Small intestine (tissue), 16 donors: ENCODE results near the gene ZNF628. TPM values are rescaled to one million over a fixed set of nuclear protein-coding genes. Genes with fewer than 3 reads are reported as not detected.

Experiments used
- DNase-seq, 2 donors: peaks; one replicate each; pipeline versions ENCODE4 v3.0.0 to v3.0.0-alpha.2; 2013
- FAIRE-seq: peaks from 2 replicates; lab custom pipeline; 2012; peaks lifted over from hg19 to GRCh38; lab: Jason Lieb, UNC
- H3K27ac ChIP-seq, 3 donors: one replicate each; pipeline ENCODE4 v1.5.1; 2013; ENCODE audit warnings: low read length in 2 of 3, mild to moderate bottlenecking in 2 of 3, control low read depth in 1 of 3, inconsistent platforms in 1 of 3, low read depth in 1 of 3, moderate library complexity in 1 of 3
- H3K27me3 ChIP-seq, 3 donors: one replicate each; pipeline ENCODE4 v1.6.1; 2013; ENCODE audit warnings: low read length in 3 of 3, inconsistent platforms in 1 of 3; ENCODE audit not compliant: control insufficient read depth in 3 of 3, insufficient read depth in 3 of 3
- H3K36me3 ChIP-seq, 3 donors: one replicate each; pipeline ENCODE4 v1.6.1; 2013; ENCODE audit warnings: low read length in 3 of 3, inconsistent platforms in 1 of 3, low read depth in 1 of 3, mild to moderate bottlenecking in 1 of 3, moderate library complexity in 1 of 3; ENCODE audit not compliant: control insufficient read depth in 3 of 3, insufficient read depth in 2 of 3
- H3K4me1 ChIP-seq, 3 donors: one replicate each; pipeline ENCODE4 v1.6.1; 2013; ENCODE audit warnings: low read length in 2 of 3, inconsistent platforms in 1 of 3, low read depth in 1 of 3, mild to moderate bottlenecking in 1 of 3, moderate library complexity in 1 of 3; ENCODE audit not compliant: control insufficient read depth in 3 of 3, insufficient read depth in 2 of 3
- H3K4me3 ChIP-seq, 3 donors: one replicate each; pipeline ENCODE4 v1.5.1; 2013; ENCODE audit warnings: low read length in 3 of 3, control low read depth in 1 of 3, inconsistent platforms in 1 of 3, low read depth in 1 of 3, mild to moderate bottlenecking in 1 of 3, moderate library complexity in 1 of 3
- H3K9me3 ChIP-seq, 2 donors: one replicate each; pipeline ENCODE4 v1.6.1; 2013; ENCODE audit warnings: low read depth in 1 of 2, low read length in 1 of 2; ENCODE audit not compliant: control insufficient read depth in 2 of 2, insufficient read depth in 1 of 2
- WGBS, 3 donors: extraction: QIAGEN DNeasy Blood & Tissue Kit; methylation state at CpG; one replicate each; pipeline ENCODE4 v1.1.7; 2013; 5-methylcytosine and 5-hydroxymethylcytosine counted together
- long read RNA-seq, 10 donors: transcript quantifications; one replicate each; lab custom pipeline, GENCODE V29; 2026
- polyA plus RNA-seq, 4 donors: library from polyadenylated mRNA; stranded (reverse) in 3 of 4; unstranded in 1 of 4; fragments of 200-250 nt in 3 of 4; fragments of 120-200 nt in 1 of 4; gene quantifications; one replicate each; pipeline versions ENCODE4 v1.2.1 to v1.2.3, GENCODE V29; 2013
- donor health status: healthy with polysubstance abuse.
- donor health status: control.
- donor health status: control.
- donor health status: Bipolar disorder and iron deficiency.
- donor health status: healthy.

The ZNF628 gene
- 1 to 10 TPM; 1.1 to 7.0 (median 5.0) TPM for polyA plus RNA-seq
- long read RNA-seq, donor 1, transcript ZNF628-201 (1 exons, 3,177 nt) = major isoform, 11 of 16 reads
- long read RNA-seq, donor 1, transcript ZNF628-202 (2 exons, 472 nt) = minor isoform, 5 of 16 reads
- long read RNA-seq, donor 1, partial matches to known transcripts = 0 of 16 reads
- long read RNA-seq, donor 1, other reads (novel, unspliced or antisense) = 0 of 16 reads
- long read RNA-seq, donor 2, partial matches to known transcripts = 0 of 5 reads
- long read RNA-seq, donor 2, other reads (novel, unspliced or antisense) = 0 of 5 reads
- long read RNA-seq, donor 3, transcript ZNF628-201 (1 exons, 3,177 nt) = major isoform, 12 of 14 reads
- long read RNA-seq, donor 3, partial matches to known transcripts = 0 of 14 reads
- long read RNA-seq, donor 3, other reads (novel, unspliced or antisense) = 0 of 14 reads
- long read RNA-seq, donor 4 = 0 reads
- long read RNA-seq, donor 5, partial matches to known transcripts = 0 of 3 reads
- long read RNA-seq, donor 5, other reads (novel, unspliced or antisense) = 0 of 3 reads
- long read RNA-seq, donor 6, partial matches to known transcripts = 0 of 4 reads
- long read RNA-seq, donor 6, other reads (novel, unspliced or antisense) = 0 of 4 reads
- long read RNA-seq, donor 7, partial matches to known transcripts = 0 of 4 reads
- long read RNA-seq, donor 7, other reads (novel, unspliced or antisense) = 0 of 4 reads
- long read RNA-seq, donor 8, partial matches to known transcripts = 0 of 1 reads
- long read RNA-seq, donor 8, other reads (novel, unspliced or antisense) = 0 of 1 reads
- long read RNA-seq, donor 9, partial matches to known transcripts = 0 of 3 reads
- long read RNA-seq, donor 9, other reads (novel, unspliced or antisense) = 0 of 3 reads
- long read RNA-seq, donor 10, partial matches to known transcripts = 0 of 4 reads
- long read RNA-seq, donor 10, other reads (novel, unspliced or antisense) = 0 of 4 reads

GRCh38 chr19:55476100-55476775 lies at the start of gene ZNF628:
TSS of gene ZNF628 (plus strand) at chr19:55476617. CDS start at chr19:55479911, 3,294 bp downstream.
- FAIRE-seq = no peak
- DNase-seq = peak; percentile 98 to 100
- Histone ChIP-seq H3K4me3 (peak within 1 kb of the TSS; percentile 44 to 72 (median 51)), H3K9me3 (no peaks in the 10 kb centered on the region), H3K27ac (peak within 1 kb of the TSS; percentile 72 to 91 (median 79)), H3K36me3 (peaks cover 0 to 9% (median 2%) of the 10 kb centered on the region in 3 donors), H3K4me1 (peaks cover 0 to 11% (median 4%) of the 10 kb centered on the region in 3 donors), H3K27me3 (no peaks in the 10 kb centered on the region)
- 1% methylated on average over 49 to 61 of the region's 61 CpGs for WGBS, 3 donors

- DNase-seq (no peak), FAIRE-seq (no peak)
- H3K9me3 ChIP-seq = no peaks in the 10 kb centered on the region
- WGBS, 3 donors = 86 to 95% (median 93%) methylated on average over 1 of the region's 1 CpG
- H3K36me3 ChIP-seq = no peaks in the 10 kb centered on the region
- H3K4me3 ChIP-seq = no peak overlapping the region
- H3K27ac ChIP-seq = no peak overlapping the region
- H3K4me1 ChIP-seq = no peaks in the 10 kb centered on the region
- peaks cover 4 to 26% (median 25%) of the 10 kb centered on the region in 3 donors for H3K27me3 ChIP-seq
Observed at GRCh38 chr19:55431183-55431582, 45.2 kb upstream of the ZNF628 start.

GRCh38 chr19:55432241-55432959 lies 44.0 kb upstream of the ZNF628 start:
- no peaks in the 10 kb centered on the region for H3K9me3 ChIP-seq
- 83 to 87% (median 85%) methylated on average over 14 of the region's 14 CpGs for WGBS, 3 donors
- no peaks in the 10 kb centered on the region for H3K4me1 ChIP-seq
- FAIRE-seq (no peak), DNase-seq (no peak)
- H3K36me3 ChIP-seq = no peaks in the 10 kb centered on the region
- H3K27ac ChIP-seq = no peak overlapping the region
- H3K27me3 ChIP-seq = peaks cover 4 to 26% (median 24%) of the 10 kb centered on the region in 3 donors
- H3K4me3 ChIP-seq = no peak overlapping the region

- H3K27me3 ChIP-seq = peaks cover 4 to 30% (median 28%) of the 10 kb centered on the region in 3 donors
- DNase-seq = no peak
- H3K36me3 ChIP-seq = no peaks in the 10 kb centered on the region
- H3K9me3 ChIP-seq = no peaks in the 10 kb centered on the region
- WGBS, 3 donors = 13 to 24% (median 21%) methylated on average over 11 to 48 of the region's 48 CpGs
- H3K4me3 ChIP-seq = no peak overlapping the region
- no peaks in the 10 kb centered on the region for H3K4me1 ChIP-seq
- FAIRE-seq = no peak
- no peak overlapping the region for H3K27ac ChIP-seq
Observed at GRCh38 chr19:55433292-55433691, 43.1 kb upstream of the ZNF628 start.

- no peaks in the 10 kb centered on the region for H3K4me1 ChIP-seq
- DNase-seq = no peak
- H3K9me3 ChIP-seq = no peaks in the 10 kb centered on the region
- H3K27ac ChIP-seq = no peak overlapping the region
- H3K4me3 ChIP-seq = no peak overlapping the region
- no peak for FAIRE-seq
- 69 to 97% (median 88%) methylated on average over 3 to 4 of the region's 4 CpGs for WGBS, 3 donors
- H3K36me3 ChIP-seq = no peaks in the 10 kb centered on the region
- H3K27me3 ChIP-seq = peaks cover 4 to 35% (median 35%) of the 10 kb centered on the region in 3 donors
Observed at GRCh38 chr19:55434356-55434919, 42.0 kb upstream of the ZNF628 start.

GRCh38 chr19:55435020-55435419 lies 41.4 kb upstream of the ZNF628 start:
- DNase-seq (no peak), FAIRE-seq (no peak)
- H3K27ac ChIP-seq = no peak overlapping the region
- no peaks in the 10 kb centered on the region for H3K4me1 ChIP-seq
- WGBS, 3 donors = 89 to 95% (median 92%) methylated on average over 4 of the region's 4 CpGs
- peaks cover 4 to 39% (median 38%) of the 10 kb centered on the region in 3 donors for H3K27me3 ChIP-seq
- H3K4me3 ChIP-seq = no peak overlapping the region
- H3K9me3 ChIP-seq = no peaks in the 10 kb centered on the region
- no peaks in the 10 kb centered on the region for H3K36me3 ChIP-seq

- no peak for FAIRE-seq
Observed at GRCh38 chr19:55436847-55437246, 39.6 kb upstream of the ZNF628 start.

More at GRCh38 chr19:55436847-55437246, 39.6 kb upstream of the ZNF628 start:
- no peak overlapping the region for H3K27ac ChIP-seq
- peaks cover 0 to 4% of the 10 kb centered on the region in 2 donors for H3K9me3 ChIP-seq
- peaks cover 0 to under 1% (median 0%) of the 10 kb centered on the region in 3 donors for H3K4me1 ChIP-seq
- no peak for DNase-seq
- WGBS, 3 donors = 41 to 54% (median 53%) methylated on average over 8 of the region's 8 CpGs
- peaks cover 4 to 57% (median 46%) of the 10 kb centered on the region in 3 donors for H3K27me3 ChIP-seq
- no peak overlapping the region for H3K4me3 ChIP-seq
- no peaks in the 10 kb centered on the region for H3K36me3 ChIP-seq
